NCI-H526 treated with DMSO at 0.1 percent for 48 hours (cell line): ENCODE data around the gene BCL6.

Experiments used
- DNase-seq: peaks from one replicate; lab custom pipeline; 2025; lab: John Stamatoyannopoulos, UW

The BCL6 gene

DNA sequence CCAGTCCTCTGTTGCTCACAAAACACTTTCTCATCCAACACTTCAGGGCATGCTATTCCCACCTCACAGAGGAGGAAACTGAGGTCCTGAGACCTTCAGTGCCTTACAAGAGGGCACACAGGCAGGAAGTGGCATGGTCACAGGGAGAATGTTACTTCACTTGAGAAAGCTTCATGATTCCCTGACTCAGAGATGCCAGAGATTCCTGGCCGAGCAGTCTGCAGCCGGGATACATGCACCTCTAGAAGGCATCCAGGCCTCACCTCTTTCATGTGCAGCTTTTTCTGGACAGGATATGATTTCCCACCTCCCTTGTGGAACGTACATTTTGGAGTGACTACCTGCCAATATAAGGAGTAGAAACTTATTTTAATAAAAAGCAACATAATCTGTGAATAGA lies 72.3 kb downstream of the BCL6 start:
- DNase-seq = no peak
